CD4-positive, alpha-beta T cell treated with Interleukin-6 at 100 ng/mL for 8 hours (primary cell): ENCODE measurements around the gene WDR11.
A peak's percentile ranks its signal among the peaks of the same experiment; 100 is the strongest.

ENCODE experiments used
- DNase-seq: peaks from one replicate; pipeline ENCODE4 v3.0.0-alpha.2; 2020; ENCODE audit warnings: mixed read lengths, low spot score

WDR11 gene

GRCh38 chr10:120850911-120851865 lies at the start of gene WDR11:
Gene WDR11, plus strand, starts transcription at chr10:120851362. Its CDS starts 59 bp downstream, at chr10:120851421.
- DNase-seq = peak; percentile 49

GRCh38 chr10:120802935-120803334 lies 48.2 kb upstream of the WDR11 start:
- no peak for DNase-seq

- no peak for DNase-seq
These were observed 47.2 kb upstream of the WDR11 start for GRCh38 chr10:120803972-120804371.

- no peak for DNase-seq
These were observed 45.9 kb upstream of the WDR11 start for GRCh38 chr10:120805014-120805812.

- no peak for DNase-seq
These were observed 45.1 kb upstream of the WDR11 start for GRCh38 chr10:120806081-120806480.

GRCh38 chr10:120810298-120810697 lies 40.9 kb upstream of the WDR11 start:
- DNase-seq = no peak

- no peak for DNase-seq
These were observed 38.1 kb upstream of the WDR11 start for GRCh38 chr10:120813085-120813484.

GRCh38 chr10:120818301-120818700 lies 32.9 kb upstream of the WDR11 start:
- DNase-seq = no peak

GRCh38 chr10:120819366-120819765 lies 31.8 kb upstream of the WDR11 start:
- DNase-seq = no peak

- no peak for DNase-seq
These were observed 27.9 kb upstream of the WDR11 start for GRCh38 chr10:120823266-120823665.

GRCh38 chr10:120824881-120825309 lies 26.3 kb upstream of the WDR11 start:
- DNase-seq = no peak

- no peak for DNase-seq
These were observed 25.0 kb upstream of the WDR11 start for GRCh38 chr10:120825878-120826769.

- no peak for DNase-seq
These were observed 23.8 kb upstream of the WDR11 start for GRCh38 chr10:120827251-120827875.

GRCh38 chr10:120828763-120829319 lies 22.3 kb upstream of the WDR11 start:
- DNase-seq = no peak

GRCh38 chr10:120832106-120832505 lies 19.1 kb upstream of the WDR11 start:
- no peak for DNase-seq

- no peak for DNase-seq
These were observed 17.8 kb upstream of the WDR11 start for GRCh38 chr10:120833222-120833928.

GRCh38 chr10:120835603-120836002 lies 15.6 kb upstream of the WDR11 start:
- no peak for DNase-seq

- no peak for DNase-seq
These were observed 12.2 kb upstream of the WDR11 start for GRCh38 chr10:120838941-120839340.

- no peak for DNase-seq
These were observed 9.5 kb upstream of the WDR11 start for GRCh38 chr10:120841522-120842189.

- no peak for DNase-seq
These were observed 3.2 kb downstream of the WDR11 start for GRCh38 chr10:120854388-120854787.
